GM21717 (cell line): ENCODE results near the gene MRPS34.

ENCODE experiments used
- ATAC-seq: cut with Tn5 transposase; IDR thresholded peaks from one replicate; pipeline ENCODE4 v1.9.1; 2021; ENCODE audit warnings: mild to moderate bottlenecking, moderate library complexity; ENCODE audit not compliant: unreplicated experiment

The MRPS34 gene

GRCh38 chr16:1771188-1771863 is 1.6 kb downstream of the MRPS34 start, which contains the start of gene NME3:
NME3 (minus strand) TSS chr16:1771543; CDS start chr16:1771534, 9 bp downstream.
- no peak for ATAC-seq

- ATAC-seq = no peak
These were observed 2.4 kb downstream of the MRPS34 start for GRCh38 chr16:1770328-1771187.

- no peak for ATAC-seq
These were observed 3.3 kb downstream of the MRPS34 start for GRCh38 chr16:1769402-1770300.

GRCh38 chr16:1768767-1769401 is 4.0 kb downstream of the MRPS34 start:
- no peak for ATAC-seq

GRCh38 chr16:1768061-1768766 is 4.7 kb downstream of the MRPS34 start:
- ATAC-seq = no peak

GRCh38 chr16:1767116-1767994 is 5.6 kb downstream of the MRPS34 start:
- ATAC-seq = no peak

- ATAC-seq = no peak
These were observed 6.2 kb downstream of the MRPS34 start for GRCh38 chr16:1766701-1767100.

GRCh38 chr16:1766231-1766630 is 6.7 kb downstream of the MRPS34 start:
- ATAC-seq = no peak

- no peak for ATAC-seq
These were observed 7.1 kb downstream of the MRPS34 start for GRCh38 chr16:1765826-1766225.

GRCh38 chr16:1764971-1765370 is 8.0 kb downstream of the MRPS34 start:
- ATAC-seq = no peak

GRCh38 chr16:1763521-1764511 is 9.1 kb downstream of the MRPS34 start:
- ATAC-seq = no peak

GRCh38 chr16:1762879-1763520 is 9.9 kb downstream of the MRPS34 start:
- ATAC-seq = no peak

GRCh38 chr16:1762196-1762878 is 10.6 kb downstream of the MRPS34 start:
- ATAC-seq = no peak

GRCh38 chr16:1761751-1762150 is 11.2 kb downstream of the MRPS34 start:
- no peak for ATAC-seq

GRCh38 chr16:1760911-1761310 is 12.0 kb downstream of the MRPS34 start:
- no peak for ATAC-seq

GRCh38 chr16:1759511-1759910 is 13.4 kb downstream of the MRPS34 start:
- ATAC-seq = no peak

GRCh38 chr16:1758923-1759322 is 14.0 kb downstream of the MRPS34 start:
- no peak for ATAC-seq
